ENCODE data around the gene RFX1.
"Not testable (repeated sequence)": the region's sequence is repeated elsewhere in the genome, so short reads cannot be mapped to it uniquely, and the experiment has no call there.

RFX1 gene

DNA sequence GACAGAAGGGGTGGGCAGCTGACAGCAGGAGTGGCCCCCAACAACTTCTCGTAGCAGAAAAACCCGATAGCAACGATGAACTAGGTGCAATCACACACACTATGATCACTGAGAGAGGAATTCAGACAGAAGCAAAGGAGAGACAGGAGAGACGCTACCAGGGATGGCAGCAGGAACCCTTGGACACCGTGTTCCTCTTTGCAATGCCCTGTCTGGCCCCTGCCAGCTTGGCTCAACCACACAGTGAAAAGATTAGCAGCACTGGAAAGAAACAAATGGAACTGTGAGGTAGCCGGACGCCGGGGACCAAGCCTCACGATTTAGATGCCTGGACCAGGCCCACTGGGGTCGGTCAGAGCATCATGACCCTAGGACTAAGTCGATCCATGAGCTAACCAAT is 30.2 kb downstream of the RFX1 start:
- ChIA-PET POLR2A (no interaction called here), CTCF (interaction anchor here (0.7 kb wide), 1 partner anchor 605 kb away, joined by 3 read pairs; no protein-coding TSS in a partner anchor)
- TF ChIP-seq, protein P1, sequence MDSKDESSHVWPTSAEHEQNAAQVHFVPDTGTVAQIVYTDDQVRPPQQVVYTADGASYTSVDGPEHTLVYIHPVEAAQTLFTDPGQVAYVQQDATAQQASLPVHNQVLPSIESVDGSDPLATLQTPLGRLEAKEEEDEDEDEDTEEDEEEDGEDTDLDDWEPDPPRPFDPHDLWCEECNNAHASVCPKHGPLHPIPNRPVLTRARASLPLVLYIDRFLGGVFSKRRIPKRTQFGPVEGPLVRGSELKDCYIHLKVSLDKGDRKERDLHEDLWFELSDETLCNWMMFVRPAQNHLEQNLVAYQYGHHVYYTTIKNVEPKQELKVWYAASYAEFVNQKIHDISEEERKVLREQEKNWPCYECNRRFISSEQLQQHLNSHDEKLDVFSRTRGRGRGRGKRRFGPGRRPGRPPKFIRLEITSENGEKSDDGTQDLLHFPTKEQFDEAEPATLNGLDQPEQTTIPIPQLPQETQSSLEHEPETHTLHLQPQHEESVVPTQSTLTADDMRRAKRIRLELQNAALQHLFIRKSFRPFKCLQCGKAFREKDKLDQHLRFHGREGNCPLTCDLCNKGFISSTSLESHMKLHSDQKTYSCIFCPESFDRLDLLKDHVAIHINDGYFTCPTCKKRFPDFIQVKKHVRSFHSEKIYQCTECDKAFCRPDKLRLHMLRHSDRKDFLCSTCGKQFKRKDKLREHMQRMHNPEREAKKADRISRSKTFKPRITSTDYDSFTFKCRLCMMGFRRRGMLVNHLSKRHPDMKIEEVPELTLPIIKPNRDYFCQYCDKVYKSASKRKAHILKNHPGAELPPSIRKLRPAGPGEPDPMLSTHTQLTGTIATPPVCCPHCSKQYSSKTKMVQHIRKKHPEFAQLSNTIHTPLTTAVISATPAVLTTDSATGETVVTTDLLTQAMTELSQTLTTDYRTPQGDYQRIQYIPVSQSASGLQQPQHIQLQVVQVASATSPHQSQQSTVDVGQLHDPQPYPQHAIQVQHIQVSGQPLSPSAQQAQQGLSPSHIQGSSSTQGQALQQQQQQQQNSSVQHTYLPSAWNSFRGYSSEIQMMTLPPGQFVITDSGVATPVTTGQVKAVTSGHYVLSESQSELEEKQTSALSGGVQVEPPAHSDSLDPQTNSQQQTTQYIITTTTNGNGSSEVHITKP (tag by site-specific recombination; IDR thresholded peaks at IDR 0.05): no peak
- TF ChIP-seq OSR2 (tag by site-specific recombination; IDR thresholded peaks at IDR 0.05) (no peak), ZNF549 (tag by site-specific recombination; IDR thresholded peaks at IDR 0.05) (no peak), ZNF561 (tag by site-specific recombination; IDR thresholded peaks at IDR 0.05; ENCODE audit: borderline replicate concordance) (no peak)
- TF ChIP-seq, protein P2, sequence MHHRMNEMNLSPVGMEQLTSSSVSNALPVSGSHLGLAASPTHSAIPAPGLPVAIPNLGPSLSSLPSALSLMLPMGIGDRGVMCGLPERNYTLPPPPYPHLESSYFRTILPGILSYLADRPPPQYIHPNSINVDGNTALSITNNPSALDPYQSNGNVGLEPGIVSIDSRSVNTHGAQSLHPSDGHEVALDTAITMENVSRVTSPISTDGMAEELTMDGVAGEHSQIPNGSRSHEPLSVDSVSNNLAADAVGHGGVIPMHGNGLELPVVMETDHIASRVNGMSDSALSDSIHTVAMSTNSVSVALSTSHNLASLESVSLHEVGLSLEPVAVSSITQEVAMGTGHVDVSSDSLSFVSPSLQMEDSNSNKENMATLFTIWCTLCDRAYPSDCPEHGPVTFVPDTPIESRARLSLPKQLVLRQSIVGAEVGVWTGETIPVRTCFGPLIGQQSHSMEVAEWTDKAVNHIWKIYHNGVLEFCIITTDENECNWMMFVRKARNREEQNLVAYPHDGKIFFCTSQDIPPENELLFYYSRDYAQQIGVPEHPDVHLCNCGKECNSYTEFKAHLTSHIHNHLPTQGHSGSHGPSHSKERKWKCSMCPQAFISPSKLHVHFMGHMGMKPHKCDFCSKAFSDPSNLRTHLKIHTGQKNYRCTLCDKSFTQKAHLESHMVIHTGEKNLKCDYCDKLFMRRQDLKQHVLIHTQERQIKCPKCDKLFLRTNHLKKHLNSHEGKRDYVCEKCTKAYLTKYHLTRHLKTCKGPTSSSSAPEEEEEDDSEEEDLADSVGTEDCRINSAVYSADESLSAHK (tag by site-specific recombination; IDR thresholded peaks at IDR 0.05): no peak
- no peaks in the 10 kb centered on the region for H3K9me3 ChIP-seq (ENCODE audit: control insufficient read depth, insufficient read depth, low read depth, low read length)
- H3K4me3 ChIP-seq (ENCODE audit: low read depth, low read length): no peak overlapping the region
- peaks cover 20 to 53% of the 10 kb centered on the region in 2 experiments; a peak in 2 of 3 replicates for H3K36me3 ChIP-seq (ENCODE audit: control insufficient read depth in 2 of 2, insufficient read depth in 1 of 2, low read length in 2 of 2)
- H3K27ac ChIP-seq (ENCODE audit: extremely low read depth, low read depth, low read length): no peak overlapping the region
- no peaks in the 10 kb centered on the region; the same call in 1 of the 2 replicates for H3K4me1 ChIP-seq (ENCODE audit: control insufficient read depth, insufficient read depth, low read length)

DNA sequence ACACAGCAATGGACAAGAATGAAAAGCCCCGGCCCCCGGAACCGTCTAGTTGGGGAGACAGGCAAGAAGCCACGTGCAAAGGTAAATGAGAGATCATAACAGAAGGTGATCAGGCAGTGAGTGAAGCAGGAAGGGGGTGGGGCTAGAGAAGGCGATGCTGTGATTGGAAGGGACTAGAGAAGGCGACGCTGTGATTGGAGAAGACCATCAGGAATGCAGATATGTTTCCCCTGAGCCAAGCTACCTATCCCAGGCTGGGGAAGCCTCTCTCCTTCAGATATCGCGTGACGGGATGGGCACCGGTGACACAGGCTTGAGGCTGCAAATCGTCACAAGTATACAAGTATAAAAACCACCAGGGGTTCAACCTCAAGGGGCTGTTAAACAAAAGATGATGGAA is 32.0 kb downstream of the RFX1 start:
- POLR2A ChIA-PET: no interaction called here

DNA sequence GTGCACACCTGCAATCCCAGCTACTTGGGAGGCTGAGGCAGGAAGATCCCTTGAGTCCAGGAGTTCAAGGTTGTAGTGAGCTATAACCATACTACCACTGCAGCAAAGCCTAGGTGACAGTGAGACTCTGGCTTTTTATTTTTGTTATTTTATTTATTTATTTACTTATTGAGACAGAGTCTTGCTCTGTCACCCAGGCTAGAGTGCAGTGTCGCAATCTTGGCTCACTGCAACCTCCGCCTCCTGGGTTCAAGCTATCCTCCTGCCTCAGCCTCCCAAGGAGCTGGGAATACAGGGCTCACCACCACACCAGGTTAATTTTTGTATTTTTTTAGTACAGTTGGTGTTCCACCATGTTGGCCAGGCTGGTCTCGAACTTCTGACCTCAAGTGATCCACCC is 32.6 kb downstream of the RFX1 start:
- POLR2A ChIA-PET; H3K27ac ChIP-seq (ENCODE audit: extremely low read depth, low read depth, low read length); H3K4me3 ChIP-seq (ENCODE audit: low read depth, low read length); H3K4me1 ChIP-seq (ENCODE audit: control insufficient read depth, insufficient read depth, low read length); H3K9me3 ChIP-seq (ENCODE audit: control insufficient read depth, insufficient read depth, low read depth, low read length): not testable (repeated sequence)
- peaks cover 30 to 60% of the 10 kb centered on the region in 2 experiments; a peak in 2 of 3 replicates for H3K36me3 ChIP-seq (ENCODE audit: control insufficient read depth in 2 of 2, insufficient read depth in 1 of 2, low read length in 2 of 2)
- CTCF ChIA-PET: interaction anchor here (0.7 to 0.8 kb wide), 2 partner anchors 13 to 28 kb away, joined by 3 to 5 read pairs; no protein-coding TSS in a partner anchor

More for the DNA sequence above, 32.0 kb downstream of the RFX1 start:
- Histone ChIP-seq H3K36me3 (ENCODE audit: control insufficient read depth in 2 of 2, insufficient read depth in 1 of 2, low read length in 2 of 2) (peaks cover 30 to 55% of the 10 kb centered on the region in 2 experiments; a peak in 2 of 3 replicates), H3K4me1 (ENCODE audit: control insufficient read depth, insufficient read depth, low read length) (no peaks in the 10 kb centered on the region; the same call in 1 of the 2 replicates), H3K9me3 (ENCODE audit: control insufficient read depth, insufficient read depth, low read depth, low read length) (no peaks in the 10 kb centered on the region), H3K27ac (ENCODE audit: extremely low read depth, low read depth, low read length) (no peak overlapping the region), H3K4me3 (ENCODE audit: low read depth, low read length) (no peak overlapping the region)
- CTCF ChIA-PET: no interaction called here
- no peak for TF ChIP-seq ZNF792 (tag by site-specific recombination; IDR thresholded peaks at IDR 0.05)
- 0 out of 2 replicates have a peak, but pooled peaks have one; percentile 26 for TF ChIP-seq SP3 (tag by site-specific recombination; IDR thresholded peaks at IDR 0.05)
- TF ChIP-seq YY1 (tag by site-specific recombination; IDR thresholded peaks at IDR 0.05): no peak
- peak; percentile 56 for TF ChIP-seq SP2 (tag by site-specific recombination; IDR thresholded peaks at IDR 0.05)

DNA sequence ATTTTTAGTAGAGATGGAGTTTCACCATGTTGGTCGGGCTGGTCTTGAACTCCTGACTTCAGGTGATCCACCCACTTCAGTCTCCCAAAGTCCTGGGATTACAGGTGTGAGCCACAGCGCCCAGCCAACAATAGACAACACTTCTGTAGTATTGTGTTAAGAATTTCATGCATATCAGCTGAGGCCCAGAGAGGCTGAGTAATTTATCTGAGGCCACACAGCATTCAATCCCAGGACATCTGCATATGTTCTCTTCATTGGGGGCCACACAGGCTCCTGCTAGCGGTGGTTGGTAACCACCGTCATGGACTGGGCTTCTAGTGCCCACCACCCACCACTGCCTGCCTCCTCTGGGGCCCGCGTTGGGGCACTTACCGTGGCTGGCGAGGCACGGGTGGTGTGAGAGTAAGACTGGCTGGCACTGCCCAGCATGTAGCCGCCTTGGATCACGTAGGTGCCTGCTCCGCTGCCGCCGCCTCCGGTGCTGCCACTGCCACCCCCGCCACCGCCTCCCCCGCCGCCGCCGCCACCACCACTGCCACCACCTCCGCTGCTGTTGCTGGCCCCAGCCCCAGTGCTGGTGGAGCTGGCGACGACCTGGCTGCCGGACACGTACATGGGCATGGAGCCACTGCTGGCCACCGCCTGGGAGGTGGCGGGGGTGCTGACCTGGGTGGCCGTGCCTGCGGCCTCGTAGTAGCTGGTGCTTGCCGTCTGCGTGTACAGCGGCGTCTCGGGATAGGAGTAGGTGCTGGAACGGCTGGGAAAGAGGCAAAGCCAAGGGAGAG is 33.6 kb downstream of the RFX1 start:
- no peak for TF ChIP-seq ZNF341 (tag by site-specific recombination; IDR thresholded peaks at IDR 0.05; ENCODE audit: low read depth)
- no peak for TF ChIP-seq ZNF214 (tag by site-specific recombination; IDR thresholded peaks at IDR 0.05; ENCODE audit: borderline replicate concordance)
- TF ChIP-seq ZNF768 (tag by site-specific recombination; IDR thresholded peaks at IDR 0.05): peak; percentile 81
- TF ChIP-seq ZBTB21 (tag by site-specific recombination; IDR thresholded peaks at IDR 0.05): no peak
- Histone ChIP-seq H3K9me3 (ENCODE audit: control insufficient read depth, insufficient read depth, low read depth, low read length) (no peaks in the 10 kb centered on the region), H3K4me1 (ENCODE audit: control insufficient read depth, insufficient read depth, low read length) (no peaks in the 10 kb centered on the region; the same call in 1 of the 2 replicates), H3K36me3 (ENCODE audit: control insufficient read depth in 2 of 2, insufficient read depth in 1 of 2, low read length in 2 of 2) (peaks cover 36 to 63% of the 10 kb centered on the region in 2 experiments; a peak in 2 of 3 replicates), H3K27ac (ENCODE audit: extremely low read depth, low read depth, low read length) (no peak overlapping the region), H3K4me3 (ENCODE audit: low read depth, low read length) (no peak overlapping the region)
- POLR2A ChIA-PET: no interaction called here
- CTCF ChIA-PET: no interaction called here
